Progenitor cell of endocrine pancreas (in vitro differentiated cells): ENCODE measurements around the gene GSG1. TPM values are rescaled to one million over a fixed set of nuclear protein-coding genes. Genes with fewer than 3 reads are reported as not detected.
"Not testable (repeated sequence)": the region's sequence is repeated elsewhere in the genome, so short reads cannot be mapped to it uniquely, and the experiment has no call there.

ENCODE experiments used
- DNase-seq: peaks from one replicate; pipeline ENCODE4 v3.0.0; 2021; ENCODE audit warnings: low spot score; ENCODE audit not compliant: unreplicated experiment
- H3K27ac Mint-ChIP-seq: 2 replicates; pipeline ENCODE4 v1.8.0; 2021; ENCODE audit warnings: mild to moderate bottlenecking, moderate library complexity, mixed read lengths
- H3K27me3 Mint-ChIP-seq: 2 replicates; pipeline ENCODE4 v1.8.0; 2021; ENCODE audit warnings: mixed read lengths
- H3K36me3 Mint-ChIP-seq: 2 replicates; pipeline ENCODE4 v1.8.0; 2022; ENCODE audit warnings: mixed read lengths; ENCODE audit not compliant: insufficient read depth
- H3K4me1 Mint-ChIP-seq: 2 replicates; pipeline ENCODE4 v1.8.0; 2021; ENCODE audit warnings: low read depth, mixed read lengths
- H3K4me3 Mint-ChIP-seq: 2 replicates; pipeline ENCODE4 v1.8.0; 2021; ENCODE audit warnings: low read depth, mild to moderate bottlenecking, moderate library complexity, mixed read lengths
- H3K9me3 Mint-ChIP-seq: 2 replicates; pipeline ENCODE4 v1.8.0; 2021; ENCODE audit warnings: low read depth, mixed read lengths
- CTCF ChIP-seq: fragments of 200-600 bp; sonication (generic); IDR thresholded peaks from one replicate; pipeline ENCODE4 v1.5.0; 2021; ENCODE audit warnings: antibody characterized with exemption, mild to moderate bottlenecking; ENCODE audit not compliant: unreplicated experiment
- total RNA-seq: library from RNA; stranded (reverse); gene quantifications from 2 replicates; pipeline ENCODE4 v1.2.1, GENCODE V29; 2021

Gene GSG1
- total RNA-seq, 1 donor from 2014 or later, result 0.46 TPM

GRCh38 chr12:13041224-13041623, 62.2 kb downstream of the GSG1 start:
- Mint-ChIP-seq H3K27me3 (peaks cover 37% of the 10 kb centered on the region), H3K4me3 (no peak overlapping the region), H3K27ac (peak overlapping the region; percentile 6), H3K36me3 (no peaks in the 10 kb centered on the region), H3K9me3 (no peaks in the 10 kb centered on the region), H3K4me1 (peaks cover 24% of the 10 kb centered on the region)
- TF ChIP-seq CTCF, result no peak
- DNase-seq, result no peak

DNA sequence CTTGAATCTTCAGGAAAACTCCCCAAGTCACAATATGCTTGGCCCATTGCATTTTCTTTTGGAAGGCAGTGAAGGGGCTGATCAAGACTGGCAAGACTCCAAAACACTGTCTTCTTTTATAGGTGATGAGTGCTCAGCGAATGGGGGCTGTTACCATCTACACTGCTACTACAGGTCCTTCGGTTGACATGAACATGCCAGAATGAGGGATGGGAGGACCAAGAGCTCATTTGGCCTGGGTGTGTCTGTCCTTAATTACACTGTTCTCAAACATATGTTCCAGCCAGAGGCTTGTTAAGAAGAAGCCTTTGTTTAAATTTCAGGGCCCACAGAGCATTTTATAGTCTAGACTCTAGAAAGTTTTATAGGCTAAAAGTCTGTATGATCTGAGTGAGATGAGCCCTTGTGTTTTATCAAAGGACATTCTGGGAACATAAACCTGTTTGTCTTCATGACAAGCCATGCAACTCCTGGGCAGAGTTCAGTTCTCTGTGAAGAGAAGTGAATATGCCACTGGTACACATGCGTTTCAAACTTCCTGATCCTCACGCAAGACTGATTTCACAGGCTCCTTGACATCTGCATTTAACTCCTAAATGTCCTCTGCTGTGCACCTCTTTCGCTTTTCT, 64.0 kb downstream of the GSG1 start:
- H3K9me3 Mint-ChIP-seq, result no peaks in the 10 kb centered on the region
- H3K4me1 Mint-ChIP-seq, result peaks cover 22% of the 10 kb centered on the region

GRCh38 chr12:13038491-13039161, 64.8 kb downstream of the GSG1 start:
- H3K9me3 Mint-ChIP-seq, result no peaks in the 10 kb centered on the region
- no peak for DNase-seq
- no peak overlapping the region for H3K4me3 Mint-ChIP-seq
- no peaks in the 10 kb centered on the region for H3K36me3 Mint-ChIP-seq
- no peak overlapping the region for H3K27ac Mint-ChIP-seq
- peaks cover 25% of the 10 kb centered on the region for H3K27me3 Mint-ChIP-seq
- peaks cover 18% of the 10 kb centered on the region for H3K4me1 Mint-ChIP-seq
- TF ChIP-seq CTCF, result no peak

More for the DNA sequence above, 64.0 kb downstream of the GSG1 start:
- Mint-ChIP-seq H3K27ac (no peak overlapping the region), H3K4me3 (no peak overlapping the region), H3K36me3 (no peaks in the 10 kb centered on the region), H3K27me3 (peaks cover 30% of the 10 kb centered on the region)
- no peak for TF ChIP-seq CTCF
- no peak for DNase-seq

DNA sequence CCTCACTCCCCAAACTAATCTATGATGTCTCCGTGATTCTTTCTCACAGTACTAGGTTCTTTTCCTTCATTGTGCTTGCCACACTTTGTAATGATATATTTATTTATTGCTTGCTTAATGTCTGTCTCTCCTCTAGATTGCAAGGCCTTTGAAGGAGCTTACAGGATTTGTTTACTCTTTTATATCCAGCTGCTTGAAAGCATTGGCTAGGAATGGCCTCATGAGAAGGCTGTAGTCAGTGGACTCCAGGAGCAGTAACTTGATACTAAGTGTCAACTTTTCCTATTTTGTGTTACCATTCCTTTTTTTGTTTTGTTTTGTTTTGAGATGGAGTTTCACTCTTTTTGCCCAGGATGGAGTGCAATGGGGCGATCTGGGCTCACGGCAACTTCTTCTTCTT, 66.6 kb downstream of the GSG1 start:
- H3K4me3 Mint-ChIP-seq, result no peak overlapping the region
- TF ChIP-seq CTCF, result no peak
- H3K27me3 Mint-ChIP-seq, result peaks cover 15% of the 10 kb centered on the region
- H3K9me3 Mint-ChIP-seq, result no peaks in the 10 kb centered on the region
- DNase-seq, result no peak
- H3K4me1 Mint-ChIP-seq, result peaks cover 18% of the 10 kb centered on the region
- no peak overlapping the region for H3K27ac Mint-ChIP-seq
- H3K36me3 Mint-ChIP-seq, result no peaks in the 10 kb centered on the region

- H3K27me3 Mint-ChIP-seq, H3K9me3 Mint-ChIP-seq, DNase-seq, H3K4me1 Mint-ChIP-seq, H3K36me3 Mint-ChIP-seq, H3K27ac Mint-ChIP-seq, H3K4me3 Mint-ChIP-seq: not testable (repeated sequence)
Measured at GRCh38 chr12:13035335-13035734, 68.1 kb downstream of the GSG1 start.

Other genes with a start within 250 kb of the GSG1 start
- gene GPRC5A, start 212.1 kb downstream of the GSG1 start, total RNA-seq, result 4.0 and 7.1 TPM in 2 replicates
- not detected in 2 replicates for gene GPRC5D, start 151.5 kb downstream of the GSG1 start, total RNA-seq
- 109 and 111 TPM in 2 replicates for gene HEBP1, start 103.4 kb downstream of the GSG1 start, total RNA-seq
- gene FAM234B, start 59.3 kb downstream of the GSG1 start, total RNA-seq, result 18.7 and 19.7 TPM in 2 replicates
- gene EMP1, start 93.1 kb upstream of the GSG1 start, total RNA-seq, result 0.31 and 0.47 TPM in 2 replicates